HepG2 (cell line): Measurements from ENCODE around the gene KCNS1. TPM values are rescaled to one million over a fixed set of nuclear protein-coding genes. Genes with fewer than 3 reads are reported as not detected.

ENCODE experiments used
- AHR ChIP-seq: IDR thresholded peaks from 2 replicates; pipeline ENCODE4 v1.6.1; 2018; ENCODE audit warnings: missing genetic modification reagents, missing compliant biosample characterization
- CCDC6 ChIP-seq: sonication (generic); formaldehyde crosslinking; IDR thresholded peaks from 2 replicates; pipeline ENCODE4 v1.8.1; 2022; ENCODE audit warnings: mild to moderate bottlenecking, missing genetic modification reagents, moderate library complexity
- CHCHD3 ChIP-seq: sonication (generic); formaldehyde crosslinking; IDR thresholded peaks from 2 replicates; pipeline ENCODE4 v1.8.0; 2022; ENCODE audit warnings: mild to moderate bottlenecking, missing genetic modification reagents, moderate library complexity
- GTF3A ChIP-seq: sonication (generic); formaldehyde crosslinking; conservative IDR thresholded peaks from 2 replicates; pipeline ENCODE4 v1.4.0; 2020; ENCODE audit warnings: mild to moderate bottlenecking, missing genetic modification reagents
- HES4 ChIP-seq: sonication (generic); formaldehyde crosslinking; IDR thresholded peaks from 2 replicates; pipeline ENCODE4 v1.9.0; 2021; ENCODE audit warnings: mild to moderate bottlenecking, missing genetic modification reagents, borderline replicate concordance
- MTF1 ChIP-seq: sonication (generic); formaldehyde crosslinking; IDR thresholded peaks from 2 replicates; pipeline ENCODE4 v1.5.0; 2020; ENCODE audit warnings: missing genetic modification reagents
- PCBP1 ChIP-seq: fragments of 200-400 bp; formaldehyde crosslinking; IDR thresholded peaks from 2 replicates; pipeline ENCODE4 v1.6.1; 2017; ENCODE audit warnings: mild to moderate bottlenecking, low read depth, low read length, borderline replicate concordance
- SRF ChIP-seq: IDR thresholded peaks from 2 replicates; pipeline ENCODE4 v1.6.1; 2011; ENCODE audit warnings: mild to moderate bottlenecking, low read depth, low read length, moderate library complexity
- XRCC5 ChIP-seq: fragments of 200-400 bp; formaldehyde crosslinking; optimal IDR thresholded peaks from 2 replicates; pipeline ENCODE3; 2017; ENCODE audit warnings: mild to moderate bottlenecking, low read length
- ZFP41 ChIP-seq: sonication (generic); formaldehyde crosslinking; IDR thresholded peaks from 2 replicates; pipeline ENCODE4 v1.4.0; 2020; ENCODE audit warnings: mild to moderate bottlenecking, missing genetic modification reagents, borderline replicate concordance
- ZFX ChIP-seq: sonication (generic); formaldehyde crosslinking; IDR thresholded peaks from 2 replicates; pipeline ENCODE4 v1.4.0; 2020; ENCODE audit warnings: mild to moderate bottlenecking, low read depth, missing genetic modification reagents, moderate library complexity
- ZFY ChIP-seq: sonication (generic); formaldehyde crosslinking; IDR thresholded peaks from 2 replicates; pipeline ENCODE4 v1.4.0; 2020; ENCODE audit warnings: missing genetic modification reagents
- ZNF160 ChIP-seq: sonication (generic); formaldehyde crosslinking; IDR thresholded peaks from 2 replicates; pipeline ENCODE4 v1.8.0; 2022; ENCODE audit warnings: mild to moderate bottlenecking, inconsistent platforms, missing genetic modification reagents
- ZNF343 ChIP-seq: sonication (generic); formaldehyde crosslinking; IDR thresholded peaks from 2 replicates; pipeline ENCODE4 v1.4.0; 2020; ENCODE audit warnings: mild to moderate bottlenecking, missing genetic modification reagents
- ZNF382 ChIP-seq: sonication (generic); formaldehyde crosslinking; IDR thresholded peaks from 2 replicates; pipeline ENCODE4 v1.5.0; 2020; ENCODE audit warnings: missing genetic modification reagents, mild to moderate bottlenecking, borderline replicate concordance
- ZNF44 ChIP-seq: sonication (generic); formaldehyde crosslinking; IDR thresholded peaks from 2 replicates; pipeline ENCODE4 v1.5.1; 2020; ENCODE audit warnings: mild to moderate bottlenecking, missing genetic modification reagents
- polyA plus RNA-seq, 8 experiments: library from polyadenylated mRNA; depleted of rRNA in 3 of 8; stranded (reverse) in 7 of 8; unstranded in 1 of 8; fragments of >200 nt; fragmentation: Illumina TruSeq in 4 of 8; extraction: Trizol in 4 of 8; gene quantifications; 2 replicates each; pipeline versions ENCODE4 v1.2.1 to v1.2.3, GENCODE V29; 2011 to 2016; ENCODE audit warnings: low read depth in 4 of 8, missing spikeins in 1 of 8, mixed read lengths in 1 of 8; ENCODE audit not compliant: insufficient read depth in 1 of 8
- total RNA-seq, 5 experiments: library from RNA; depleted of rRNA; stranded (reverse); fragments of >200 nt; fragmentation: Illumina TruSeq; extraction: Trizol; gene quantifications; 2 replicates each; pipeline ENCODE4 v1.2.3, GENCODE V29; 2016; ENCODE audit warnings: low read depth in 1 of 5
- TF ChIP-seq, protein P1 (sequence below): sonication (generic); formaldehyde crosslinking; conservative IDR thresholded peaks from 2 replicates; pipeline ENCODE4 v1.8.0; 2022; ENCODE audit warnings: low read depth, missing genetic modification reagents
- TF ChIP-seq, protein P2 (sequence below): sonication (generic); formaldehyde crosslinking; IDR thresholded peaks from 2 replicates; pipeline ENCODE4 v1.5.0; 2020; ENCODE audit warnings: mild to moderate bottlenecking, missing genetic modification reagents, moderate library complexity
- TF ChIP-seq, protein P3 (sequence below): sonication (generic); formaldehyde crosslinking; IDR thresholded peaks from 2 replicates; pipeline ENCODE4 v1.4.0; 2020; ENCODE audit warnings: missing genetic modification reagents
- TF ChIP-seq, protein P4 (sequence below): sonication (generic); formaldehyde crosslinking; IDR thresholded peaks from 2 replicates; pipeline ENCODE4 v1.5.1; 2020; ENCODE audit warnings: missing genetic modification reagents, mild to moderate bottlenecking, borderline replicate concordance
- TF ChIP-seq, protein P5 (sequence below): sonication (generic); formaldehyde crosslinking; IDR thresholded peaks from 2 replicates; pipeline ENCODE4 v1.9.0; 2021; ENCODE audit warnings: missing genetic modification reagents, borderline replicate concordance

Gene KCNS1
- total and polyA plus RNA-seq, 2 of the 13 experiments (the other 11 are each of a cell fraction or from before 2014, with no cell fraction given) = 0.03 TPM; not detected in 1

DNA sequence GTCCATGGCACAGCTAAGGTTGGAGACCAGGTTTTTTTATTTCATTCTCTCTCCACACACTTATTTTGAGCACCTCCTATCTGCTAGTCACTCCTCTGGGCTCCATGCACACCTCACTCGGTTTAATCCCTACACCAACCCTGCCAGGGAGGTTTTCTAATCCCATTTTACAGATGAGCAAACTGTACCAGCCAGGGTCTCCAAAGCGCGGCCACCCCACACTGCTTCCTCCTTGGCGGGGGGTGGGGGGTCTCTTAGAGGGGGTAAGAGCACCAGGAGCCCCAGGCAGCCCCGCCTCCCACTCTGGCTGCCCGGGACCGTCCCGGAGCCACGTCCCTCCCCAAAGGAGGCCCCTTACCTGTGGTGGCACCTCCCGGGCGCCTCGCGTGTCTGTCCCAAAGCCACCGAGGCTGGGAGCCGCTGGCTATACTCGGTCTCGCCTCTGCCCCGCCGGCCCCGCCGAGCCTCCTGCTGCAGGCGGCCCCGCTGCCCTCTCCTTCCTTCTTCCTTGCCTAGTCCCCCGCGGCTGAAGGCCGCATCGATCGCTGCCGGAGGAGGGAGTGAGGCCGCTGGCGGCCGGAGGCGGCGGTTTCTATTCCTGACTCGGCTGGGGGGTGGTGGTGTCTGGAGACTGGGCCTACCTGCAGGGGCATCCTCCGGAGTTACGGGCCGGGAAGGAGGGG is at the start of gene KCNS1 (continued):
- TF ChIP-seq GTF3A (CRISPR knock-in tag) = no peak
- TF ChIP-seq PCBP1 = no peak
- TF ChIP-seq, protein P1, sequence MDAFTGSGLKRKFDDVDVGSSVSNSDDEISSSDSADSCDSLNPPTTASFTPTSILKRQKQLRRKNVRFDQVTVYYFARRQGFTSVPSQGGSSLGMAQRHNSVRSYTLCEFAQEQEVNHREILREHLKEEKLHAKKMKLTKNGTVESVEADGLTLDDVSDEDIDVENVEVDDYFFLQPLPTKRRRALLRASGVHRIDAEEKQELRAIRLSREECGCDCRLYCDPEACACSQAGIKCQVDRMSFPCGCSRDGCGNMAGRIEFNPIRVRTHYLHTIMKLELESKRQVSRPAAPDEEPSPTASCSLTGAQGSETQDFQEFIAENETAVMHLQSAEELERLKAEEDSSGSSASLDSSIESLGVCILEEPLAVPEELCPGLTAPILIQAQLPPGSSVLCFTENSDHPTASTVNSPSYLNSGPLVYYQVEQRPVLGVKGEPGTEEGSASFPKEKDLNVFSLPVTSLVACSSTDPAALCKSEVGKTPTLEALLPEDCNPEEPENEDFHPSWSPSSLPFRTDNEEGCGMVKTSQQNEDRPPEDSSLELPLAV (CRISPR knock-in tag) = no peak
- TF ChIP-seq, protein P2, sequence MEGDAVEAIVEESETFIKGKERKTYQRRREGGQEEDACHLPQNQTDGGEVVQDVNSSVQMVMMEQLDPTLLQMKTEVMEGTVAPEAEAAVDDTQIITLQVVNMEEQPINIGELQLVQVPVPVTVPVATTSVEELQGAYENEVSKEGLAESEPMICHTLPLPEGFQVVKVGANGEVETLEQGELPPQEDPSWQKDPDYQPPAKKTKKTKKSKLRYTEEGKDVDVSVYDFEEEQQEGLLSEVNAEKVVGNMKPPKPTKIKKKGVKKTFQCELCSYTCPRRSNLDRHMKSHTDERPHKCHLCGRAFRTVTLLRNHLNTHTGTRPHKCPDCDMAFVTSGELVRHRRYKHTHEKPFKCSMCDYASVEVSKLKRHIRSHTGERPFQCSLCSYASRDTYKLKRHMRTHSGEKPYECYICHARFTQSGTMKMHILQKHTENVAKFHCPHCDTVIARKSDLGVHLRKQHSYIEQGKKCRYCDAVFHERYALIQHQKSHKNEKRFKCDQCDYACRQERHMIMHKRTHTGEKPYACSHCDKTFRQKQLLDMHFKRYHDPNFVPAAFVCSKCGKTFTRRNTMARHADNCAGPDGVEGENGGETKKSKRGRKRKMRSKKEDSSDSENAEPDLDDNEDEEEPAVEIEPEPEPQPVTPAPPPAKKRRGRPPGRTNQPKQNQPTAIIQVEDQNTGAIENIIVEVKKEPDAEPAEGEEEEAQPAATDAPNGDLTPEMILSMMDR (CRISPR knock-in tag) = peak; percentile 42
- TF ChIP-seq ZFY (CRISPR knock-in tag) = peak; percentile 42; the same call in 1 of the 2 replicates
- peak; percentile 49; the same call in 1 of the 2 replicates for TF ChIP-seq ZFX (CRISPR knock-in tag)
- 0 out of 2 replicates have a peak, but pooled peaks have one; percentile 46 for TF ChIP-seq AHR
- no peak for TF ChIP-seq SRF
- TF ChIP-seq, protein P3, sequence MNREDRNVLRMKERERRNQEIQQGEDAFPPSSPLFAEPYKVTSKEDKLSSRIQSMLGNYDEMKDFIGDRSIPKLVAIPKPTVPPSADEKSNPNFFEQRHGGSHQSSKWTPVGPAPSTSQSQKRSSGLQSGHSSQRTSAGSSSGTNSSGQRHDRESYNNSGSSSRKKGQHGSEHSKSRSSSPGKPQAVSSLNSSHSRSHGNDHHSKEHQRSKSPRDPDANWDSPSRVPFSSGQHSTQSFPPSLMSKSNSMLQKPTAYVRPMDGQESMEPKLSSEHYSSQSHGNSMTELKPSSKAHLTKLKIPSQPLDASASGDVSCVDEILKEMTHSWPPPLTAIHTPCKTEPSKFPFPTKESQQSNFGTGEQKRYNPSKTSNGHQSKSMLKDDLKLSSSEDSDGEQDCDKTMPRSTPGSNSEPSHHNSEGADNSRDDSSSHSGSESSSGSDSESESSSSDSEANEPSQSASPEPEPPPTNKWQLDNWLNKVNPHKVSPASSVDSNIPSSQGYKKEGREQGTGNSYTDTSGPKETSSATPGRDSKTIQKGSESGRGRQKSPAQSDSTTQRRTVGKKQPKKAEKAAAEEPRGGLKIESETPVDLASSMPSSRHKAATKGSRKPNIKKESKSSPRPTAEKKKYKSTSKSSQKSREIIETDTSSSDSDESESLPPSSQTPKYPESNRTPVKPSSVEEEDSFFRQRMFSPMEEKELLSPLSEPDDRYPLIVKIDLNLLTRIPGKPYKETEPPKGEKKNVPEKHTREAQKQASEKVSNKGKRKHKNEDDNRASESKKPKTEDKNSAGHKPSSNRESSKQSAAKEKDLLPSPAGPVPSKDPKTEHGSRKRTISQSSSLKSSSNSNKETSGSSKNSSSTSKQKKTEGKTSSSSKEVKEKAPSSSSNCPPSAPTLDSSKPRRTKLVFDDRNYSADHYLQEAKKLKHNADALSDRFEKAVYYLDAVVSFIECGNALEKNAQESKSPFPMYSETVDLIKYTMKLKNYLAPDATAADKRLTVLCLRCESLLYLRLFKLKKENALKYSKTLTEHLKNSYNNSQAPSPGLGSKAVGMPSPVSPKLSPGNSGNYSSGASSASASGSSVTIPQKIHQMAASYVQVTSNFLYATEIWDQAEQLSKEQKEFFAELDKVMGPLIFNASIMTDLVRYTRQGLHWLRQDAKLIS (CRISPR knock-in tag) = no peak
- no peak for TF ChIP-seq ZNF160 (CRISPR knock-in tag)
- TF ChIP-seq ZNF44 (CRISPR knock-in tag) = no peak
- TF ChIP-seq, protein P4, sequence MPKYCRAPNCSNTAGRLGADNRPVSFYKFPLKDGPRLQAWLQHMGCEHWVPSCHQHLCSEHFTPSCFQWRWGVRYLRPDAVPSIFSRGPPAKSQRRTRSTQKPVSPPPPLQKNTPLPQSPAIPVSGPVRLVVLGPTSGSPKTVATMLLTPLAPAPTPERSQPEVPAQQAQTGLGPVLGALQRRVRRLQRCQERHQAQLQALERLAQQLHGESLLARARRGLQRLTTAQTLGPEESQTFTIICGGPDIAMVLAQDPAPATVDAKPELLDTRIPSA = no peak
- no peak for TF ChIP-seq CCDC6 (CRISPR knock-in tag)
- TF ChIP-seq ZNF343 = no peak
- peak; percentile 32 for TF ChIP-seq XRCC5
- no peak for TF ChIP-seq HES4 (CRISPR knock-in tag)
- TF ChIP-seq CHCHD3 (CRISPR knock-in tag) = no peak
- TF ChIP-seq, protein P5, sequence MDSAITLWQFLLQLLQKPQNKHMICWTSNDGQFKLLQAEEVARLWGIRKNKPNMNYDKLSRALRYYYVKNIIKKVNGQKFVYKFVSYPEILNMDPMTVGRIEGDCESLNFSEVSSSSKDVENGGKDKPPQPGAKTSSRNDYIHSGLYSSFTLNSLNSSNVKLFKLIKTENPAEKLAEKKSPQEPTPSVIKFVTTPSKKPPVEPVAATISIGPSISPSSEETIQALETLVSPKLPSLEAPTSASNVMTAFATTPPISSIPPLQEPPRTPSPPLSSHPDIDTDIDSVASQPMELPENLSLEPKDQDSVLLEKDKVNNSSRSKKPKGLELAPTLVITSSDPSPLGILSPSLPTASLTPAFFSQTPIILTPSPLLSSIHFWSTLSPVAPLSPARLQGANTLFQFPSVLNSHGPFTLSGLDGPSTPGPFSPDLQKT (CRISPR knock-in tag) = no peak
- no peak for TF ChIP-seq ZFP41
- no peak for TF ChIP-seq ZNF382 (CRISPR knock-in tag)
- no peak for TF ChIP-seq MTF1 (CRISPR knock-in tag)
